SK-N-SH (cell line): ENCODE results near the gene BCAS3. TPM values are rescaled to one million over a fixed set of nuclear protein-coding genes. Genes with fewer than 3 reads are reported as not detected.

Source experiments
- CTCF ChIA-PET: fragments of 300-600, 350-600 bp; formaldehyde crosslinking; extraction: SDS; loops from one replicate; lab custom pipeline; 2021; lab: Yijun Ruan, JAX
- POLR2A ChIA-PET: fragments of 350-600 bp; sonication (Branson Sonifier 250); formaldehyde crosslinking; extraction: SDS; loops from one replicate; lab custom pipeline; 2020; ENCODE audit warnings: antibody characterized with exemption, inconsistent platforms; lab: Yijun Ruan, JAX
- DNase-seq: peaks from one replicate; pipeline ENCODE4 v3.0.0; 2012
- H2AFZ ChIP-seq: fragments of 200-600 bp; sonication (generic); 2 replicates; pipeline ENCODE4 v1.8.1; 2016; ENCODE audit warnings: antibody characterized with exemption, mild to moderate bottlenecking, low read depth
- H3F3A ChIP-seq: fragments of 200-600 bp; sonication (generic); replicated peaks from 2 replicates; pipeline ENCODE3; 2016; ENCODE audit warnings: antibody characterized with exemption, mild to moderate bottlenecking; ENCODE audit not compliant: insufficient read depth
- H3K27ac ChIP-seq, 2 experiments: fragments of 200-500 bp in 1 of 2; fragments of 200-600 bp in 1 of 2; sonication (Bioruptor generic) in 1 of 2; sonication (generic), shearing (Covaris generic) in 1 of 2; 2 replicates each; pipeline versions ENCODE4 v1.5.1 to v1.6.1; 2014 to 2016; ENCODE audit warnings: low read depth in 2 of 2, inconsistent platforms in 1 of 2, low read length in 1 of 2, mild to moderate bottlenecking in 1 of 2, mixed read lengths in 1 of 2
- H3K27me3 ChIP-seq: fragments of 200-600 bp; sonication (generic), shearing (Covaris generic); 2 replicates; pipeline ENCODE4 v1.6.1; 2016; ENCODE audit warnings: mixed run types; ENCODE audit not compliant: insufficient read depth
- H3K36me3 ChIP-seq, 2 experiments: fragments of 200-500 bp in 1 of 2; fragments of 200-600 bp in 1 of 2; sonication (Bioruptor generic) in 1 of 2; sonication (generic) in 1 of 2; replicated peaks in 1 of 2; 2 replicates each; pipeline versions ENCODE3 to v1.5.1; 2014 to 2016; ENCODE audit warnings: low read length in 1 of 2, mild to moderate bottlenecking in 1 of 2; ENCODE audit not compliant: insufficient read depth in 2 of 2, control insufficient read depth in 1 of 2
- H3K4me1 ChIP-seq, 2 experiments: fragments of 200-500 bp in 1 of 2; fragments of 200-600 bp in 1 of 2; sonication (Bioruptor generic) in 1 of 2; sonication (generic), shearing (Covaris generic) in 1 of 2; 2 replicates each; pipeline versions ENCODE4 v1.5.1 to v1.6.1; 2014 to 2016; ENCODE audit warnings: low read depth in 1 of 2, low read length in 1 of 2, mixed run types in 1 of 2; ENCODE audit not compliant: insufficient read depth in 2 of 2, control insufficient read depth in 1 of 2
- H3K4me2 ChIP-seq: fragments of 200-600 bp; sonication (generic), shearing (Covaris generic); 2 replicates; pipeline ENCODE4 v1.6.1; 2017; ENCODE audit warnings: mixed run types
- H3K4me3 ChIP-seq, 2 experiments: fragments of 200-500 bp in 1 of 2; fragments of 200-600 bp in 1 of 2; sonication (Bioruptor generic) in 1 of 2; sonication (generic), shearing (Covaris generic) in 1 of 2; 2 replicates each; pipeline versions ENCODE4 v1.5.1 to v1.8.1; 2014 to 2016; ENCODE audit warnings: low read depth in 2 of 2, inconsistent platforms in 1 of 2, low read length in 1 of 2, mild to moderate bottlenecking in 1 of 2, mixed read lengths in 1 of 2, moderate library complexity in 1 of 2
- H3K79me2 ChIP-seq: fragments of 200-600 bp; sonication (generic); 2 replicates; pipeline ENCODE4 v1.8.1; 2017; ENCODE audit warnings: mild to moderate bottlenecking; ENCODE audit not compliant: insufficient read depth
- H3K9ac ChIP-seq: fragments of 200-600 bp; sonication (generic); 2 replicates; pipeline ENCODE4 v1.6.1; 2017; ENCODE audit warnings: mixed run types
- H3K9me2 ChIP-seq: fragments of 200-600 bp; sonication (generic); 2 replicates; pipeline ENCODE4 v1.6.1; 2017; ENCODE audit warnings: mixed run types
- H3K9me3 ChIP-seq: fragments of 200-600 bp; sonication (generic); 2 replicates; pipeline ENCODE4 v1.6.1; 2017; ENCODE audit warnings: mixed run types, mild to moderate bottlenecking, moderate library complexity
- H4K20me1 ChIP-seq: fragments of 200-600 bp; sonication (generic); 2 replicates; pipeline ENCODE4 v1.6.1; 2017; ENCODE audit warnings: mild to moderate bottlenecking, mixed run types; ENCODE audit not compliant: insufficient read depth
- CTCF ChIP-seq: fragments of 200-600 bp; sonication (generic); IDR thresholded peaks from 2 replicates; pipeline ENCODE4 v1.6.1; 2017; ENCODE audit warnings: antibody characterized with exemption, mild to moderate bottlenecking, moderate library complexity
- FOXM1 ChIP-seq: IDR thresholded peaks from 2 replicates; pipeline ENCODE4 v1.4.0; 2012; ENCODE audit warnings: low read depth, mild to moderate bottlenecking
- GABPA ChIP-seq: IDR thresholded peaks from 2 replicates; pipeline ENCODE4 v1.4.0; 2012; ENCODE audit warnings: low read depth, mild to moderate bottlenecking
- GATA2 ChIP-seq: sonication (generic); formaldehyde crosslinking; IDR thresholded peaks from 2 replicates; pipeline ENCODE4 v1.5.0; 2020; ENCODE audit warnings: mild to moderate bottlenecking, missing genetic modification reagents
- IRF3 ChIP-seq: fragments of 150-350 bp; IDR thresholded peaks from 2 replicates; pipeline ENCODE4 v1.6.1; 2016; ENCODE audit warnings: mild to moderate bottlenecking, low read depth, low read length
- PBX3 ChIP-seq: IDR thresholded peaks from 2 replicates; pipeline ENCODE4; 2012
- POLR2AphosphoS5 ChIP-seq: IDR thresholded peaks from 2 replicates; pipeline ENCODE4 v1.6.1; 2012; ENCODE audit warnings: low read depth, low read length
- RXRA ChIP-seq: IDR thresholded peaks from 2 replicates; pipeline ENCODE4 v1.4.0; 2012; ENCODE audit warnings: low read depth, mild to moderate bottlenecking, borderline replicate concordance
- SMC3 ChIP-seq: IDR thresholded peaks from 2 replicates; pipeline ENCODE4 v1.6.1; 2012; ENCODE audit warnings: low read depth, low read length, improper control_type of control experiment
- TAF1 ChIP-seq: IDR thresholded peaks from 2 replicates; pipeline ENCODE4 v1.6.1; 2012; ENCODE audit warnings: low read depth, mild to moderate bottlenecking, low read length, moderate library complexity, borderline replicate concordance
- TCF12 ChIP-seq: IDR thresholded peaks from 2 replicates; pipeline ENCODE4 v1.4.0; 2012
- TEAD4 ChIP-seq: IDR thresholded peaks from 2 replicates; pipeline ENCODE4 v1.4.0; 2012; ENCODE audit warnings: mild to moderate bottlenecking, borderline replicate concordance; ENCODE audit not compliant: insufficient read depth
- USF2 ChIP-seq: fragments of 150-350 bp; IDR thresholded peaks from 2 replicates; pipeline ENCODE4 v1.6.1; 2017; ENCODE audit warnings: antibody characterized with exemption, low read length, low read depth, borderline replicate concordance
- YY1 ChIP-seq: IDR thresholded peaks from 2 replicates; pipeline ENCODE4 v1.4.0; 2012; ENCODE audit warnings: low read depth, mild to moderate bottlenecking
- WGBS: methylation state at CpG from one replicate; pipeline ENCODE4 v1.1.6; 2017; ENCODE audit warnings: low lambda C conversion rate; 5-methylcytosine and 5-hydroxymethylcytosine counted together
- polyA plus RNA-seq, 3 experiments: library from polyadenylated mRNA; depleted of rRNA; stranded (reverse); fragments of >200 nt; gene quantifications; 2 replicates each; pipeline ENCODE4 v1.2.3, GENCODE V29; 2012
- TF ChIP-seq, protein P1 (sequence below): IDR thresholded peaks from 2 replicates; pipeline ENCODE4 v1.4.0; 2012; ENCODE audit warnings: low read depth, borderline replicate concordance

Gene BCAS3
- polyA plus RNA-seq, 1 of the 3 experiments (the other 2 are of a cell fraction) = 5.9 TPM

GRCh38 chr17:60804831-60805230, 127.2 kb downstream of the BCAS3 start:
- no peaks in the 10 kb centered on the region for H3K9me2 ChIP-seq
- H3K4me2 ChIP-seq = no peak overlapping the region
- ChIA-PET POLR2A (no interaction called here), CTCF (interaction anchor here (0.6 kb wide), 1 partner anchor 397 kb away, joined by 3 read pairs; no protein-coding TSS in a partner anchor)
- no peak overlapping the region for H3K27ac ChIP-seq
- no peak overlapping the region for H2AFZ ChIP-seq
- no peaks in the 10 kb centered on the region for H3K36me3 ChIP-seq
- H3K27me3 ChIP-seq = no peaks in the 10 kb centered on the region
- H4K20me1 ChIP-seq = no peaks in the 10 kb centered on the region
- no peak overlapping the region for H3K4me3 ChIP-seq
- H3K9me3 ChIP-seq = no peaks in the 10 kb centered on the region
- no peaks in the 10 kb centered on the region for H3F3A ChIP-seq
- H3K79me2 ChIP-seq = no peaks in the 10 kb centered on the region
- 92% methylated on average over 3 of the region's 3 CpGs for WGBS
- no peak for DNase-seq
- no peak overlapping the region for H3K9ac ChIP-seq
- no peaks in the 10 kb centered on the region for H3K4me1 ChIP-seq
- TF ChIP-seq SMC3 = no peak
- TF ChIP-seq TAF1 = no peak
- TF ChIP-seq, protein P1, sequence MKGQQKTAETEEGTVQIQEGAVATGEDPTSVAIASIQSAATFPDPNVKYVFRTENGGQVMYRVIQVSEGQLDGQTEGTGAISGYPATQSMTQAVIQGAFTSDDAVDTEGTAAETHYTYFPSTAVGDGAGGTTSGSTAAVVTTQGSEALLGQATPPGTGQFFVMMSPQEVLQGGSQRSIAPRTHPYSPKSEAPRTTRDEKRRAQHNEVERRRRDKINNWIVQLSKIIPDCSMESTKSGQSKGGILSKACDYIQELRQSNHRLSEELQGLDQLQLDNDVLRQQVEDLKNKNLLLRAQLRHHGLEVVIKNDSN = no peak
- TF ChIP-seq GATA2 (CRISPR knock-in tag) = no peak
- no peak for TF ChIP-seq PBX3
- no peak for TF ChIP-seq GABPA
- no peak for TF ChIP-seq RXRA
- TF ChIP-seq IRF3 = no peak
- TF ChIP-seq CTCF = no peak
- no peak for TF ChIP-seq TCF12
- TF ChIP-seq FOXM1 = no peak
- TF ChIP-seq TEAD4 = no peak
- no peak for TF ChIP-seq USF2
- no peak for TF ChIP-seq POLR2AphosphoS5
- no peak for TF ChIP-seq YY1
